GDM1 (cell line): ENCODE results near the gene UBE2V1.
A peak's percentile ranks its signal among the peaks of the same experiment; 100 is the strongest.
"Not testable (repeated sequence)": the region's sequence is repeated elsewhere in the genome, so short reads cannot be mapped to it uniquely, and the experiment has no call there.

ENCODE experiments used
- DNase-seq: peaks from one replicate; lab custom pipeline; 2025; lab: John Stamatoyannopoulos, UW

Gene UBE2V1

GRCh38 chr20:50112512-50113419 lies at the start of gene UBE2V1:
Gene UBE2V1 (minus strand): TSS chr20:50113150. CDS start chr20:50113128, 22 bp downstream.
- DNase-seq, result peak; percentile 90

- DNase-seq, result not testable (repeated sequence)
Observed at GRCh38 chr20:50161494-50161893, 48.5 kb upstream of the UBE2V1 start.

- DNase-seq, result peak; percentile 88
Observed at GRCh38 chr20:50153500-50154377, 40.8 kb upstream of the UBE2V1 start, which contains the start of gene PEDS1. Gene PEDS1 (minus strand): TSS chr20:50153723. CDS start chr20:50153637, 86 bp downstream.

- DNase-seq, result no peak
Observed at GRCh38 chr20:50153153-50153499, 40.2 kb upstream of the UBE2V1 start.

- no peak for DNase-seq
Observed at GRCh38 chr20:50152394-50153152, 39.6 kb upstream of the UBE2V1 start.

GRCh38 chr20:50151034-50151743 lies 38.2 kb upstream of the UBE2V1 start:
- DNase-seq, result no peak

GRCh38 chr20:50149481-50150254 lies 36.7 kb upstream of the UBE2V1 start:
- DNase-seq, result no peak

- peak; percentile 60 for DNase-seq
Observed at GRCh38 chr20:50146732-50147662, 34.0 kb upstream of the UBE2V1 start.

GRCh38 chr20:50146214-50146613 lies 33.3 kb upstream of the UBE2V1 start:
- no peak for DNase-seq

- DNase-seq, result no peak
Observed at GRCh38 chr20:50145566-50145965, 32.6 kb upstream of the UBE2V1 start.

GRCh38 chr20:50144362-50144761 lies 31.4 kb upstream of the UBE2V1 start:
- DNase-seq, result no peak

GRCh38 chr20:50142812-50143211 lies 29.9 kb upstream of the UBE2V1 start:
- no peak for DNase-seq

GRCh38 chr20:50141811-50142561 lies 29.0 kb upstream of the UBE2V1 start:
- DNase-seq, result no peak

- no peak for DNase-seq
Observed at GRCh38 chr20:50141018-50141675, 28.2 kb upstream of the UBE2V1 start.

GRCh38 chr20:50140339-50140859 lies 27.4 kb upstream of the UBE2V1 start:
- no peak for DNase-seq

- DNase-seq, result no peak
Observed at GRCh38 chr20:50138479-50139393, 25.8 kb upstream of the UBE2V1 start.

GRCh38 chr20:50138120-50138478 lies 25.1 kb upstream of the UBE2V1 start:
- DNase-seq, result no peak
